VCaP (cell line): Measurements from ENCODE around the gene DYNC2H1.
"Not testable (repeated sequence)": the region's sequence is repeated elsewhere in the genome, so short reads cannot be mapped to it uniquely, and the experiment has no call there.

ENCODE experiments used
- H3K27ac ChIP-seq: fragments of 450-650 bp; 2 replicates; pipeline ENCODE4 v1.5.1; 2017
- TF ChIP-seq, protein P1 (sequence below): fragments of 450-650 bp; conservative IDR thresholded peaks from 2 replicates; pipeline ENCODE4 v1.5.1; 2017; ENCODE audit warnings: mild to moderate bottlenecking, moderate library complexity

The DYNC2H1 gene

DNA sequence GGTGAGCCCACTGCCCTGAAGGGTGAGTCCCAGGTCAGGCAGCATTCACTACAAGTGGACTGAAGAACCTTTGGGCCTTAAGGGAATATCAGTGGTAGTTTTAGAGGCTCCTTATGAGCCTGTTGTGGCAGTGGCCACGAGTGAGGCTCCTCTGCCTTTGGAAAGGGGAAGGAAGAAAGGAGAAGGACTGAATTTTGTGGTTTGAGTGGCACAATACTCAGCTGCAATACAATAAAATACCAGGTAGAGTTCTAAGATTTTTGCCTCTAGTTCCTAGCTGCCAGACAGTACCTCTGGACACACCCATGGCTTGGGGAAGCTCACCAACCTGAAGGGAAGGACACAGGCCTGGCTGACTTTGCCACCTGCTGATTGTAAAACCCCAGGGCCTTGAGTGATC lies 260.9 kb downstream of the DYNC2H1 start:
- no peak overlapping the region for H3K27ac ChIP-seq
- TF ChIP-seq, protein P1, sequence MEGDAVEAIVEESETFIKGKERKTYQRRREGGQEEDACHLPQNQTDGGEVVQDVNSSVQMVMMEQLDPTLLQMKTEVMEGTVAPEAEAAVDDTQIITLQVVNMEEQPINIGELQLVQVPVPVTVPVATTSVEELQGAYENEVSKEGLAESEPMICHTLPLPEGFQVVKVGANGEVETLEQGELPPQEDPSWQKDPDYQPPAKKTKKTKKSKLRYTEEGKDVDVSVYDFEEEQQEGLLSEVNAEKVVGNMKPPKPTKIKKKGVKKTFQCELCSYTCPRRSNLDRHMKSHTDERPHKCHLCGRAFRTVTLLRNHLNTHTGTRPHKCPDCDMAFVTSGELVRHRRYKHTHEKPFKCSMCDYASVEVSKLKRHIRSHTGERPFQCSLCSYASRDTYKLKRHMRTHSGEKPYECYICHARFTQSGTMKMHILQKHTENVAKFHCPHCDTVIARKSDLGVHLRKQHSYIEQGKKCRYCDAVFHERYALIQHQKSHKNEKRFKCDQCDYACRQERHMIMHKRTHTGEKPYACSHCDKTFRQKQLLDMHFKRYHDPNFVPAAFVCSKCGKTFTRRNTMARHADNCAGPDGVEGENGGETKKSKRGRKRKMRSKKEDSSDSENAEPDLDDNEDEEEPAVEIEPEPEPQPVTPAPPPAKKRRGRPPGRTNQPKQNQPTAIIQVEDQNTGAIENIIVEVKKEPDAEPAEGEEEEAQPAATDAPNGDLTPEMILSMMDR: no peak

DNA sequence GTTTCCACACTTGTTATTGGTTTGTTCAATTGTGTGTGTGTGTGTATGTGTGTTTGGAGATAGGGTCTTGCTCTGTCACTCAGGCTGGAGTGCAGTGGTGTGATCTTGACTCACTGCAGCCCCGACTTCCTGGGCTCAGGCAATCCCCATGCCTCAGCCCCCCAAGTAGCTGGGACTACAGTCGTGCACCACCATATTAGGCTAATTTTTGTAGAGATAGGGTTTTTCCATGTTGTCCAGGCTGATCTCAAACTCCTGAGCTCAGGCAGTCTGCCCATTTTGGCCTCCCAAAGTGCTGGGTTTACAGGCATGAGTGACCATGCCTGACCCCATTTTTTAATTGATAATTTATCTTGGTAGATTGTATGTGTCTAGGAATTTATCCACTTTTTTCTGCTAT lies 263.7 kb downstream of the DYNC2H1 start:
- TF ChIP-seq, protein P1: no peak

DNA sequence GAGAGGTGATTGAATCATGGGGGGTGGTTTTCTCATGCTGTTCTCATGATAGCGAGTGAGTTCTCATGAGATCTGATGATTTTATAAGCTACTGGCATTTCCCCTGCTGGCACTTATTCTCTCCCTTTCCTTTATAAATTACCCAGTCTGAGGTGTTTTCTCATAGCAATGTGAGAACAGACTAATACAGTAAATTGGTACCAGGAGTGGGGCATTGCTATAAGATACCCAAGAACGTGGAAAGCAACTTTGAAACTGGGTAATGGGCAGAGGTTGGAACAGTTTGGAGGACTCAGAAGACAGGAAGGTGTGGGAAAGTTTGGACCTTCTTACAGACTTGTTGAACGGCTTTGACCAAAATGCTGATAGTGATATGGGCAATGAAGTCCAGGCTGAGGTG lies 265.0 kb downstream of the DYNC2H1 start:
- H3K27ac ChIP-seq: not testable (repeated sequence)

More for the DNA sequence above, 263.7 kb downstream of the DYNC2H1 start:
- no peak overlapping the region for H3K27ac ChIP-seq

DNA sequence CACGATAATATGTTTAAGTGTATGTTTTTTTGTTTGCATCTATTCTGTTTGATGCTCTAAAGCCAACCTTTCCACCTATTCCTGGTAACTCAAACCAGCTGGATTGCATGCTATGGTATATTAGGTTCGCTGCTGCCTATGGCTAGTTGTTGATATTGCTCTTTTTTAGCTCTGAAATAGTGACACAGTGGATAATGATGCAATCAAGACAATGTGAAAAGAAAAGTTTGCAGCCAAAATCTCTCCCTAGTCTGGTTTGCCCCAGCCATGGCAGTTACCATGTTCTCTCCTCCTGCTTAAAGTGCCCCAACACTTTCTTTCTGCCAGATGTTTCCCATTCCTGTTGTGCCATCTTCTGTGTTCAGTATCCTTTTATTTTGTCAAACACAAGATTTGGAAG lies 269.7 kb downstream of the DYNC2H1 start:
- no peak overlapping the region for H3K27ac ChIP-seq
- TF ChIP-seq, protein P1: no peak

DNA sequence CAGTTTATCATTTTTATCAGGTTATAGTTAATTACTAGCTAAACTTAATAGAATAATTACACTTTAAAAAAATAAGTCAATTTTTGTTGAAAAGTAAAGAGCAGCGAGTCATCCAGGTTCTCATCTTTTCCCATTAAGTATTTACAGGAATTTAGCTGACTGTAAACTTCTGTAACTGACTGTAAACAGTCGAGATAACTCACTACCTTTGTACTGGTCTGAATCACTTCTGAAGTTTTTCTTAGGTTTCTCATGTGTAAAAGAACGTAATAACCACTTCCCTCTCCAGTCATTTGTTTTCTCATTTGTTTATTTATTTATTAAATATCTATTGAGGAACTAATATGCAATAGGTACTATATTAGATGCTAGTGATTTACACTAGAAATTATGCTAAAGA lies 270.8 kb downstream of the DYNC2H1 start:
- TF ChIP-seq, protein P1: no peak
- no peak overlapping the region for H3K27ac ChIP-seq

DNA sequence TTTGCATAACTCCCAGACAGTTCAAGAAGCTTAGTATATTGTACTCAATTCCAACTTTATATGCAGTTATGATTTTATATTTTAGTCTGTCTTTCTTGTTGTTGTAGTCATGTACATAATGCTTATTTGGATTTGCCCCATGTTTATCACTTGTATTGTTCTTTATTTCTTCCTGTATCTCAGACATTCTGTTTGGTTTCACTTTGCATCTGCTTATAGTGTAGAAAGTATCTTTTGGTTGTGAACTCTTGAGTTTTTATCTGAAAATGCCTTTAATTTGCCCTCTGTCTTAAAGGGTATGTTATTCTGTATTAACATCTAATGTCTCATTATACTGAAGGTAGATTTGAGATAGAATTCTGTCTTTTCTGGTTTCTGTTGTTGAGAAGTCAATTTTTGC lies 275.4 kb downstream of the DYNC2H1 start:
- TF ChIP-seq, protein P1: no peak
- no peak overlapping the region for H3K27ac ChIP-seq

DNA sequence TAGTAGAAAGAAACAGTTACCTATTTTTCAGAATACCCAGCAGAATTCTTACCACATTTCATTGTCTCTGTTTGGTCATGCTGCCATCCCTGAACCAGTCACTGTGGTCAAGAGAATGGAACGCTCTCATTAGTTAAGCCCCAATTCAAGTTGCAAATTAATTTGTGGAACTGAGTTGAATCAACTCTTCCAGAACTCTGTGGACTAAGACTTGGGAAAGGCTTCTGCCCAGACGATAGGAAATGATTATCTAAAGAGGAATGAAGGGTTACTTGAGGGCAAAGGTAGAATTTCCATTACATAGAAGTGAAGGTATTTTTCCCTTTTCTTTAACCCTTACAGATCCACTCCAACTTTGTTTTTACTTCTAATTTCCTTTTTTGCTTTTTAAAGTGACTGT lies 286.4 kb downstream of the DYNC2H1 start:
- no peak overlapping the region for H3K27ac ChIP-seq
- TF ChIP-seq, protein P1: no peak

DNA sequence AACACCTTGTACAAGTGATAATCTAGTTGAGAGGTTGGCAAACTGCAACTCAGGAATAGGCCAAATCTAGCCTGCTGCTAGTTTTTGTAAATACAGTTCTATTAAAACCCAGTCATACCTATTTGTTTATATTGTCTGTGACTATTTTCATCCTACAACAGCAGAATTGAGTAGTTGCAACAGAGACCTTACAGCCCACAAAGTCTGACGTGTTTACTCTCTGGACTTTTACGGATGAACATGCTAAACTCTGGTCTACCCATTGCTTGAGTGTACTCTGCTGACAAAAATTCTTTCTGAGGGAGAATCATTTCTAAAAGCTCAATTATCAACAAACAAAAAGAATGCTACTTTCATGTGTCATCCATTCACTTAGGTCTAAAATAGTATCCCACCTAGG lies 287.0 kb downstream of the DYNC2H1 start:
- H3K27ac ChIP-seq: no peak overlapping the region

More for the DNA sequence above, 287.0 kb downstream of the DYNC2H1 start:
- TF ChIP-seq, protein P1: no peak
